ENCODE measurements around the gene FAM110A. TPM values are rescaled to one million over a fixed set of nuclear protein-coding genes. Genes with fewer than 3 reads are reported as not detected.
"Not testable (repeated sequence)": the region's sequence is repeated elsewhere in the genome, so short reads cannot be mapped to it uniquely, and the experiment has no call there.

The FAM110A gene
- total RNA-seq, 2 donors from 2014 or later: 5.7 to 5.8 TPM

GRCh38 chr20:826695-827323 is 6.7 kb upstream of the FAM110A start:
- H3K4me1 ChIP-seq: peaks cover 0 to under 1% of the 10 kb centered on the region in 2 donors
- no peaks in the 10 kb centered on the region for H3K9me3 ChIP-seq
- no peak overlapping the region for H3K27ac ChIP-seq
- no peak for TF ChIP-seq CTCF (IDR thresholded peaks at IDR 0.05)
- DNase-seq (ENCODE audit: low spot score): no peak
- no peak overlapping the region for H3K4me3 ChIP-seq
- H3K27me3 ChIP-seq: no peaks in the 10 kb centered on the region
- H3K36me3 ChIP-seq: no peaks in the 10 kb centered on the region

DNA sequence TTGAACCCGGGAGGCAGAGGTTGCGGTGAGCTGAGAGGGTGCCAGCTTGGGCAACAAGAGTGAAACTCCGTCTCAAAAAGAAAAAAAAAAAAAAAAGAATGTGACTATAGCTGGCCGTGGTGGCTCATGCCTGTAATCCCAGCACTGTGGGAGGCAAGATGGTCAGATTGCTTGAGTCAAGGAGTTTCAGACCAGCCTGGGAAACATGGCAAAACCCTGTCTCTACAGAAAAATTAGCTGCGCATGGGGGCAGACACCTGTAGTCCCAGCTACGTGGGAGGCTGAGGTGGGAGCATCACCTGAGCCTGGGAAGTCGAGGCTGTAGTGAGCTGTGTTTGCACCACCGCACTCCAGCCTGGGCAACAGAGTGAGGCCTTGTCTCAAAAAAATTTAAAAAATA is 5.5 kb upstream of the FAM110A start:
- not testable (repeated sequence) for H3K9me3 ChIP-seq; H3K4me3 ChIP-seq; DNase-seq (ENCODE audit: low spot score); H3K27me3 ChIP-seq; H3K36me3 ChIP-seq; H3K4me1 ChIP-seq; H3K27ac ChIP-seq

GRCh38 chr20:828987-829386 is 4.5 kb upstream of the FAM110A start:
- Histone ChIP-seq H3K4me1 (peaks cover 0 to 8% of the 10 kb centered on the region in 2 donors), H3K4me3 (no peak overlapping the region), H3K36me3 (no peaks in the 10 kb centered on the region), H3K27me3 (no peaks in the 10 kb centered on the region), H3K9me3 (no peaks in the 10 kb centered on the region), H3K27ac (no peak overlapping the region)
- no peak for TF ChIP-seq CTCF (IDR thresholded peaks at IDR 0.05)
- DNase-seq (ENCODE audit: low spot score): no peak

GRCh38 chr20:829551-829950 is 4.0 kb upstream of the FAM110A start:
- no peak for DNase-seq (ENCODE audit: low spot score)
- Histone ChIP-seq H3K27ac (no peak overlapping the region), H3K36me3 (no peaks in the 10 kb centered on the region), H3K4me3 (no peak overlapping the region), H3K27me3 (no peaks in the 10 kb centered on the region), H3K4me1 (peaks cover 0 to 14% of the 10 kb centered on the region in 2 donors), H3K9me3 (no peaks in the 10 kb centered on the region)
- TF ChIP-seq CTCF (IDR thresholded peaks at IDR 0.05): no peak

DNA sequence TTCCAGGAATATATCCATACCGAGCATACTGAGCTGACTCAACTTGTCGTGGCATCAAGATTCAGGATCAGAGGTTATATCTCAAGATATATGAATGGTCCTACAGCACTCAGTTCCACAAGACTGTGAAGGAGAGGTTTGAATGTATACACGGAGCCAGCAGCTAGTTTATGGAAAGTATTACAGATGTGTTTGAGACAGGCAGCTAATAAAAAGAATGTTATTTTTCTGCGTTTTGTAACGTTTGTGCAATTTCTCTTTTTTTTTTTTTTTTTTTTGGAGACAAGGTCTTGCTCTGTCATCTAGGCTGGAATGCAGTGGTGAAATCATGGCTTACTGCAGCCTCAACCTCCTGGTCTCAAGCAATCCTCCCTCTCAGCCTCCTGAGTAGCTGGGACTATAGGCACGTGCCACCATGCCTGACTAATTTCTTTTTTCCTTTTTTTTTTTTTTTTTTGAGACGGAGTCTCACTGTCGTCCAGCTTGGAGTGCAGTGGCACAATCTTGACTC is 3.4 kb upstream of the FAM110A start:
- Histone ChIP-seq H3K27ac (no peak overlapping the region), H3K4me1 (peaks cover 0 to 19% of the 10 kb centered on the region in 2 donors), H3K27me3 (no peaks in the 10 kb centered on the region), H3K36me3 (no peaks in the 10 kb centered on the region), H3K9me3 (no peaks in the 10 kb centered on the region), H3K4me3 (no peak overlapping the region)
- no peak for DNase-seq (ENCODE audit: low spot score)
- TF ChIP-seq CTCF (IDR thresholded peaks at IDR 0.05): no peak

GRCh38 chr20:831251-831650 is 2.3 kb upstream of the FAM110A start:
- Histone ChIP-seq H3K27me3 (no peaks in the 10 kb centered on the region), H3K9me3 (no peaks in the 10 kb centered on the region), H3K4me3 (no peak overlapping the region), H3K36me3 (no peaks in the 10 kb centered on the region), H3K27ac (no peak overlapping the region), H3K4me1 (peaks cover 0 to 30% of the 10 kb centered on the region in 2 donors)
- DNase-seq (ENCODE audit: low spot score): no peak
- TF ChIP-seq CTCF (IDR thresholded peaks at IDR 0.05): no peak
